ENCODE measurements around the gene UBE2M.
A peak's percentile ranks its signal among the peaks of the same experiment; 100 is the strongest.

UBE2M gene

DNA sequence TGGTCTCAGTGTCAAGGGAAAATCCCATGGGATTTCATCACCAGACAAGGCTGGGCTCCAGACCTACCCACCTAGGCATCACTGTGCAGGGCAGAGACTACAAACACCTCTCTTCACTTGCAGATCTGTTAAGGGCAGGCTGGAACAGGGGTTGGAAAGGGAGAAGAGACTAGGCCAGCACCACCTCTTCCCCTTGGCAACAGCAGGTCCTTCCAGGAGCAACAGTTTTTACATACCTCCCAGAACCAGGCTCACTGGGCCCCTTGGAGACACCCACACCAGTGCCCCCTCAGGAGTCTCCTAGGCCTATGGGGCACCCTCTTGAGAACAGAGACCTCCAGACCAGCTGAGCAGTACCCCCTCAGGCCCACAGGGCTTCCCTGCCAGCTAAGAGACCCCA, 2.5 kb upstream of the UBE2M start:
- Histone ChIP-seq H3K4me1 (ENCODE audit: low read length) (peaks cover 17% of the 10 kb centered on the region), H3K4me2 (ENCODE audit: low read length) (no peak overlapping the region), H3K27ac (ENCODE audit: low read length) (no peak overlapping the region)

DNA sequence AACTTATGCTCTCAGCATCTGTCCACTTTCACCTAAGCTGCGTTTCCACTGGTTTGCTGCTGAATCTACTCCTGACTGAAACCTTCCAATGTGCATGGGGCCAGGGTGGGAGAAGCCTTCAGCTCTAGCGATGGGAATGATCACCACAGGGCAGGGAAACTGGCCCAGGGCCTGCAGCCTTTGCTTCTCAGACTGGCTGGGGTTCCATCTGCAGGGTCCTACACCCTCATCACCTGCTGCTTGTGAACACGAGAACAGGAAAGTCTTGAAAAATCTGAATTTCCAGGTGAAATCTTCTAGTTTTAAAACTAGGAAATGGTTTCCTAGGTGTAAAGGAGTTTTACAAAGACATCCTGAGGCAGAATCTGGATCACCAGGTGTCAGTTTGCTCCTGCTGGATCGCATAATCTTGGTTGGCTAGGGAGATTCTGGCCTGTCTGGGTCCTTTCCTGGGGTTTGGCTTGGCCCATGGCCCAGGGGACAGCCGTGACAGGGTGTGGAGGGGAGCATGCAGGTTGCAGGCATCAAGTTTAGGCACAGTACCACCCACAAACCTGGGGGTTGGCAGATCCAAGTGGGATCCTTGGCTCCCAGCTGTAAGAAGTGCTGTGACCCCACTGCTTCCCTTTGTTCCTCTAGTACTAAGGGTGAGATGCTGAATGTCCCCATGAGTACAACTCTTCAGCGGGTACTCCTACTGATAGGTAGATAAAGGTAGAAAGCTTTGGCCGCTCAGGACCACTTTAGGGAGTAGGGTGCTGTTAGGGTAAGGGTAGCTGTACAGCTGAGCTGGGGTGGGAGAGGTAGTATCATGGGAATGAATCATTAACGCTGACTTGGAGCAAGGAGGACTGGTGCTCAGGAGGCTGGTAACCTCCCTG, 1.8 kb upstream of the UBE2M start:
- H3K9me3 ChIP-seq (ENCODE audit: insufficient read depth, low read length) = no peaks in the 10 kb centered on the region
- peak overlapping the region; percentile 94 for H3K4me2 ChIP-seq (ENCODE audit: low read length)
- peak overlapping the region; percentile 94 for H3K27ac ChIP-seq (ENCODE audit: low read length)
- TF ChIP-seq, protein P1, sequence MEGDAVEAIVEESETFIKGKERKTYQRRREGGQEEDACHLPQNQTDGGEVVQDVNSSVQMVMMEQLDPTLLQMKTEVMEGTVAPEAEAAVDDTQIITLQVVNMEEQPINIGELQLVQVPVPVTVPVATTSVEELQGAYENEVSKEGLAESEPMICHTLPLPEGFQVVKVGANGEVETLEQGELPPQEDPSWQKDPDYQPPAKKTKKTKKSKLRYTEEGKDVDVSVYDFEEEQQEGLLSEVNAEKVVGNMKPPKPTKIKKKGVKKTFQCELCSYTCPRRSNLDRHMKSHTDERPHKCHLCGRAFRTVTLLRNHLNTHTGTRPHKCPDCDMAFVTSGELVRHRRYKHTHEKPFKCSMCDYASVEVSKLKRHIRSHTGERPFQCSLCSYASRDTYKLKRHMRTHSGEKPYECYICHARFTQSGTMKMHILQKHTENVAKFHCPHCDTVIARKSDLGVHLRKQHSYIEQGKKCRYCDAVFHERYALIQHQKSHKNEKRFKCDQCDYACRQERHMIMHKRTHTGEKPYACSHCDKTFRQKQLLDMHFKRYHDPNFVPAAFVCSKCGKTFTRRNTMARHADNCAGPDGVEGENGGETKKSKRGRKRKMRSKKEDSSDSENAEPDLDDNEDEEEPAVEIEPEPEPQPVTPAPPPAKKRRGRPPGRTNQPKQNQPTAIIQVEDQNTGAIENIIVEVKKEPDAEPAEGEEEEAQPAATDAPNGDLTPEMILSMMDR (IDR thresholded peaks at IDR 0.05; ENCODE audit: low read depth, low read length) = no peak
- no peak for TF ChIP-seq EZH2phosphoT487 (IDR thresholded peaks at IDR 0.05; ENCODE audit: low read depth)
- no peak overlapping the region for H2AFZ ChIP-seq (ENCODE audit: low read depth, low read length)
- H3K9ac ChIP-seq (ENCODE audit: low read length) = peak overlapping the region; percentile 99
- peak overlapping the region; percentile 88 for H3K4me3 ChIP-seq (ENCODE audit: low read length)
- peaks cover 25% of the 10 kb centered on the region for H3K36me3 ChIP-seq (replicated peaks; ENCODE audit: low read depth, low read length)
- H3K27me3 ChIP-seq (ENCODE audit: low read depth, low read length) = no peaks in the 10 kb centered on the region
- H3K4me1 ChIP-seq (ENCODE audit: low read length) = peaks cover 22% of the 10 kb centered on the region
- no peaks in the 10 kb centered on the region for H4K20me1 ChIP-seq (ENCODE audit: insufficient read depth, low read length)
- peaks cover 64% of the 10 kb centered on the region for H3K79me2 ChIP-seq (ENCODE audit: low read length)

More for the DNA sequence above, 2.5 kb upstream of the UBE2M start:
- Histone ChIP-seq H3K9me3 (ENCODE audit: insufficient read depth, low read length) (no peaks in the 10 kb centered on the region), H3K9ac (ENCODE audit: low read length) (no peak overlapping the region), H3K27me3 (ENCODE audit: low read depth, low read length) (no peaks in the 10 kb centered on the region), H2AFZ (ENCODE audit: low read depth, low read length) (no peak overlapping the region), H3K79me2 (ENCODE audit: low read length) (peaks cover 57% of the 10 kb centered on the region), H4K20me1 (ENCODE audit: insufficient read depth, low read length) (no peaks in the 10 kb centered on the region), H3K4me3 (ENCODE audit: low read length) (no peak overlapping the region), H3K36me3 (replicated peaks; ENCODE audit: low read depth, low read length) (peaks cover 24% of the 10 kb centered on the region)
- TF ChIP-seq, protein P1 (IDR thresholded peaks at IDR 0.05; ENCODE audit: low read depth, low read length) = no peak
- no peak for TF ChIP-seq EZH2phosphoT487 (IDR thresholded peaks at IDR 0.05; ENCODE audit: low read depth)

DNA sequence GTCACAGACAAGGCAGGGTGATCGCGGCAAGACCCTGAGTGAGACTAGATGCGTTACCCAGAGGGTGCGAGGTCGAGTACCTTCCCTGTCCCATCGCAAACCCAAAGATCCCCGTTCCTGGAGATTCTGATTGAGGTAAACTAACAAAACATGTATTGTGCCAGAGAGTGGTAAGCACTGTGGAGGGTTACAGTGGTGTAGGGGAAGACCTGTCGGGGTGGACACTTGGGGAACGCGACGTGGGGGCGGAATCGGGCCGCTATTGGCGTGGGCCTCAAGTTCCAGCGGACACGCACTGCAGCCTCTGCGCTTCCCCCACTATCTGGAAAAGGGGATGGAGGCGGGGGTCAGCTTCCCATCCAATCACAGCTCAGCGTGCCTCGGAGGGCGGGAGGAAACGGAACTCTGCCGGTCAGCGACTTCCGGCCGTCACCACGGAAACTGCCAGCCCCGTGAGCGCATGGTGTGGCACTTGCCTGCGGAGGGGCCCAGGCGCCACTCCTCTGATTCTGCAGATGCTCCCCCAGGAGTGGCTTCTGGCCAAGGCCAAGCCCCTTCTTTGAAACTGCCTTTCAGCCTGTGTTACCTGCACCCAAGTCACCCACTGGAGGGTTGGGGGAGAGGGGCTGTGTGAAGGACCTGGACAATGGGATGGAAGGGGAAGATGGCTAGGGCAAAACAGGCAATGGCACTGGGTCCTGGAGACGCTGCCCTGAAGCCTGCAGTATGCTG, 1.0 kb upstream of the UBE2M start:
- Histone ChIP-seq H3K27me3 (ENCODE audit: low read depth, low read length) (no peaks in the 10 kb centered on the region), H3K9me3 (ENCODE audit: insufficient read depth, low read length) (no peaks in the 10 kb centered on the region), H3K27ac (ENCODE audit: low read length) (peak overlapping the region; percentile 94), H3K4me3 (ENCODE audit: low read length) (peak overlapping the region; percentile 88), H4K20me1 (ENCODE audit: insufficient read depth, low read length) (no peaks in the 10 kb centered on the region), H3K79me2 (ENCODE audit: low read length) (peaks cover 66% of the 10 kb centered on the region), H2AFZ (ENCODE audit: low read depth, low read length) (peak overlapping the region; percentile 12; the same call in 1 of the 2 replicates), H3K4me2 (ENCODE audit: low read length) (peak overlapping the region; percentile 94), H3K36me3 (replicated peaks; ENCODE audit: low read depth, low read length) (peaks cover 25% of the 10 kb centered on the region), H3K9ac (ENCODE audit: low read length) (peak overlapping the region; percentile 99), H3K4me1 (ENCODE audit: low read length) (peaks cover 23% of the 10 kb centered on the region)
- TF ChIP-seq EZH2phosphoT487 (IDR thresholded peaks at IDR 0.05; ENCODE audit: low read depth) = no peak
- TF ChIP-seq, protein P1 (IDR thresholded peaks at IDR 0.05; ENCODE audit: low read depth, low read length) = no peak
